ENCODE results near the gene ATG9A. TPM values are rescaled to one million over a fixed set of nuclear protein-coding genes. Genes with fewer than 3 reads are reported as not detected.

The ATG9A gene
- total RNA-seq, 1 experiment from 2014 or later: 46.4 TPM

DNA sequence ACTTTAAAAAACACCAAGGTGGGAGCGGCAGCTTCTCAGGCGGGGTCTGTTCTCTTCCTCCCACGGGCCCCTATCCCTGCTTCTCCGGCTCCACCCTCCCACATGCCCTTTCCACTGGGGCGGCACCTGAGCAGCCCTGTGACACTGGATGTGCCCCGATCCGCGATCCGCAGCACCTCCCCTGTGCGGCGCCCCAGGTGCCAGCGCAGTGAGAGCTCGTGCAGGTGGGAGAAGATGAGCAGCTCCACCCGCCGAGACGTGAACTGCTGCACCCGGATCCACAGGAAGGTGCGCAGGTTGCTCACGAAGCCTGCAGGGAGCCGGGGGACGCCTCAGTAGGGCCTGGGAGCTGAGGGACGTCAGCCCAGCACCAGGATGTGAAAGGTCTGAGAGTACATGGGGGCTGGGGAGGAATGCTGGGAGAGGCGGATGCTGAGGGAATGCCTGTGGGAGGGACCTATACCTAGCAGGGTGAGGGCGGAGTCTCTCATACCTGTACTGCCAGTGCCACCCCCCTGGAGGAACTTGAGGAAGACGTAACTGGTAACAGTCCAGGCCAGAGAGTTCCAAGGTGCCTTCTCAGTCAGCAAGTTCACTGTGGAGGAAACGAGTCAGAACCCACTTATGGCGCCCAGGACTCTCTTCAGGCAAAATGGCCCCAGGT lies 13.4 kb downstream of the ATG9A start:
- Histone ChIP-seq H4K91ac (ENCODE audit: insufficient read length, low read depth, low read length) (no peak overlapping the region), H3K18ac (ENCODE audit: insufficient read length, low read depth, low read length) (no peak overlapping the region), H3K23ac (ENCODE audit: insufficient read length, low read depth, low read length) (no peak overlapping the region), H2AFZ (ENCODE audit: low read length) (no peak overlapping the region), H2AK5ac (ENCODE audit: insufficient read length, low read length) (no peak overlapping the region), H2BK5ac (ENCODE audit: insufficient read length, low read length) (no peak overlapping the region), H4K8ac (replicated peaks; ENCODE audit: insufficient read length, low read depth, low read length) (no peak overlapping the region), H3K14ac (ENCODE audit: insufficient read depth, low read length) (no peak overlapping the region), H3K9me3 (ENCODE audit: control insufficient read depth, low read depth, low read length) (no peaks in the 10 kb centered on the region), H3K79me1 (ENCODE audit: insufficient read depth, low read depth, low read length, poor library complexity, severe bottlenecking) (no peaks in the 10 kb centered on the region), H3K9ac (ENCODE audit: extremely low read depth, insufficient read length, low read length) (no peak overlapping the region), H3K4ac (ENCODE audit: low read depth, low read length) (no peak overlapping the region), H4K5ac (ENCODE audit: insufficient read length, low read depth, low read length) (no peak overlapping the region), H4K20me1 (ENCODE audit: control insufficient read depth, insufficient read depth, insufficient read length) (no peaks in the 10 kb centered on the region), H3K4me1 (ENCODE audit: insufficient read depth, low read length) (no peaks in the 10 kb centered on the region), H2BK15ac (ENCODE audit: low read depth, low read length) (no peak overlapping the region), H3K4me2 (ENCODE audit: insufficient read depth, insufficient read length, low read length) (no peak overlapping the region), H2BK12ac (ENCODE audit: insufficient read length, low read depth, low read length) (no peak overlapping the region), H3K27me3 (ENCODE audit: insufficient read depth, low read length) (no peaks in the 10 kb centered on the region), H3K56ac (ENCODE audit: insufficient read length, low read depth, low read length) (no peak overlapping the region), H3K79me2 (ENCODE audit: insufficient read depth, low read length) (no peaks in the 10 kb centered on the region), H3K23me2 (ENCODE audit: insufficient read length, low read depth, low read length, poor library complexity, severe bottlenecking) (peaks cover 7% of the 10 kb centered on the region), H3K27ac (ENCODE audit: insufficient read length, low read depth, low read length) (no peak overlapping the region), H2BK120ac (ENCODE audit: low read depth, low read length, poor library complexity, severe bottlenecking) (no peak overlapping the region), H3T11ph (ENCODE audit: low read length) (no peak overlapping the region), H2BK20ac (ENCODE audit: low read depth, low read length, poor library complexity, severe bottlenecking) (no peak overlapping the region)
- Mint-ChIP-seq H3K4me3 (peak overlapping the region in 1 of 2 experiments; percentile 38; a peak in 2 of 5 replicates), H3K27me3 (ENCODE audit: low read depth) (peaks cover 3% of the 10 kb centered on the region; the same call in 1 of the 2 replicates), H3K36me3 (ENCODE audit: insufficient read depth in 1 of 3, low read depth in 3 of 3) (peaks cover 20 to 61% (median 51%) of the 10 kb centered on the region in 3 experiments), H3K4me1 (peaks cover 19 to 23% of the 10 kb centered on the region in 2 experiments), H3K27ac (peak overlapping the region in 2 of 3 experiments; percentile 40 to 49; a peak in 1 of 7 replicates), H3K9me3 (no peaks in the 10 kb centered on the region)
- DNase-seq: peak; percentile 57
- TF ChIP-seq, protein P1, sequence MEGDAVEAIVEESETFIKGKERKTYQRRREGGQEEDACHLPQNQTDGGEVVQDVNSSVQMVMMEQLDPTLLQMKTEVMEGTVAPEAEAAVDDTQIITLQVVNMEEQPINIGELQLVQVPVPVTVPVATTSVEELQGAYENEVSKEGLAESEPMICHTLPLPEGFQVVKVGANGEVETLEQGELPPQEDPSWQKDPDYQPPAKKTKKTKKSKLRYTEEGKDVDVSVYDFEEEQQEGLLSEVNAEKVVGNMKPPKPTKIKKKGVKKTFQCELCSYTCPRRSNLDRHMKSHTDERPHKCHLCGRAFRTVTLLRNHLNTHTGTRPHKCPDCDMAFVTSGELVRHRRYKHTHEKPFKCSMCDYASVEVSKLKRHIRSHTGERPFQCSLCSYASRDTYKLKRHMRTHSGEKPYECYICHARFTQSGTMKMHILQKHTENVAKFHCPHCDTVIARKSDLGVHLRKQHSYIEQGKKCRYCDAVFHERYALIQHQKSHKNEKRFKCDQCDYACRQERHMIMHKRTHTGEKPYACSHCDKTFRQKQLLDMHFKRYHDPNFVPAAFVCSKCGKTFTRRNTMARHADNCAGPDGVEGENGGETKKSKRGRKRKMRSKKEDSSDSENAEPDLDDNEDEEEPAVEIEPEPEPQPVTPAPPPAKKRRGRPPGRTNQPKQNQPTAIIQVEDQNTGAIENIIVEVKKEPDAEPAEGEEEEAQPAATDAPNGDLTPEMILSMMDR (conservative IDR thresholded peaks at IDR 0.05): no peak
- WGBS (ENCODE audit: extremely low coverage, insufficient read length, low lambda C conversion rate): no CpG with 5 or more reads among the region's 27 CpGs

All from H9 (cell line).